Mesothelial cell of epicardium (in vitro differentiated cells): ENCODE data around the gene RASSF1. TPM values are rescaled to one million over a fixed set of nuclear protein-coding genes. Genes with fewer than 3 reads are reported as not detected.

Source experiments
- DNase-seq, 2 experiments: peaks; one replicate each; pipeline ENCODE4 v3.0.0; 2021; ENCODE audit warnings: low spot score in 2 of 2; ENCODE audit not compliant: unreplicated experiment in 2 of 2
- H3K27ac Mint-ChIP-seq: 2 replicates; pipeline ENCODE4 v1.8.0; 2021; ENCODE audit warnings: mixed read lengths
- H3K27me3 Mint-ChIP-seq: 2 replicates; pipeline ENCODE4 v1.8.0; 2021; ENCODE audit warnings: low read depth, mixed read lengths
- H3K36me3 Mint-ChIP-seq: 2 replicates; pipeline ENCODE4 v1.8.0; 2021; ENCODE audit warnings: mixed read lengths
- H3K4me1 Mint-ChIP-seq: 2 replicates; pipeline ENCODE4 v1.8.0; 2021; ENCODE audit warnings: mixed read lengths
- H3K4me3 Mint-ChIP-seq: 2 replicates; pipeline ENCODE4 v1.8.0; 2021; ENCODE audit warnings: mild to moderate bottlenecking, moderate library complexity, mixed read lengths
- H3K9me3 Mint-ChIP-seq: 2 replicates; pipeline ENCODE4 v1.8.0; 2021; ENCODE audit warnings: mixed read lengths
- total RNA-seq: library from RNA; stranded (reverse); gene quantifications from 3 replicates; pipeline ENCODE4 v1.2.1, GENCODE V29; 2021
- TF ChIP-seq, protein P1 (sequence below): fragments of 200-600 bp; sonication (generic); IDR thresholded peaks from one replicate; pipeline ENCODE4 v1.5.0; 2021; ENCODE audit warnings: antibody characterized with exemption; ENCODE audit not compliant: unreplicated experiment

The RASSF1 gene
- total RNA-seq, 1 donor from 2014 or later: 15.4 TPM

DNA sequence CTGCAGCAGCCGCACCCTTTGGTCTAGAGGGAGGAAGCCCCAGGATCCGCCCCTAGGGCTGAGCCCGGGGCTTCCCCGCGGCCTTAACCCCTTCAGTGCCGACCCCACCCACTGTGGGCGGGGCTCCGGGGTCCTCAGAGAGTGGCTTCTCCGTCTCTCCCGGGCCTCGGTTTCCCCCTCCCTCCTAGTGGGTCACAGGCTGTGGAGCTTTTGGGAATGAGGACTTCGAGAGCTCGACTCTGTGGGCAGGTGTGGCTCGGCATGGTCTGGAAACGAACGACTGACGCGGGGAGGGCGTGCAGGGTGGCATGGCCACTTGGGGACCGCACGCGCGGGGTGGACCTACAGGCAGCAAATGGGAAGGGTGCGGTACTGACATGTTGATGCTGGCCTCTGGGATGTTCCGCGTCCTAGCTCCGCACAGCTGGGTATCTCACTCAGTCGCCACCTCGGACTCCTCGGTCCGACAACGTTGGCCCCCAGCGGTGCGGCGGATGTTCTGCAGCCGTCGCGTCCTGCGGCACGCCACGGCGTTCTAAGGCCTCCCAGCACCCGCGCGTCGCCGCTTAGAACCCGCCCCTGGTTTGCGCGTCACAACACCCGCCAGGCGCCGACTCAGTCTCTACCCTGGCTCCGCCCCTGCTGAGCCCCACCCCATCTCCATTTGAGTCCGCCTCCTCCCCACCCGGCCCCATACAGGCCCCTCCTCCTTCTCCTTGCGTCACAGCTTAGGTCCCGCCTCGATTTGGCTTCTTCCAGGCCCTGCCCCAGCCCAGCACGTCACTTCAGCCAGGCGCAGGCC lies 41.6 kb downstream of the RASSF1 start, which contains the start of the genes HYAL3 and NAA80:
Gene HYAL3 (minus strand): TSS at position 570 of the 802 bp plus-strand sequence. CDS start 3,803 bp downstream, outside the sequence.
Gene NAA80 (minus strand): TSS at position 570 of the 802 bp plus-strand sequence. CDS start 1,942 bp downstream, outside the sequence.
- H3K27ac Mint-ChIP-seq: peak within 1 kb of the TSS; percentile 98
- no peaks in the 10 kb centered on the region for H3K36me3 Mint-ChIP-seq
- DNase-seq: peak; percentile 96 to 98
- H3K9me3 Mint-ChIP-seq: no peaks in the 10 kb centered on the region
- no peaks in the 10 kb centered on the region for H3K27me3 Mint-ChIP-seq
- H3K4me1 Mint-ChIP-seq: peaks cover 26% of the 10 kb centered on the region
- TF ChIP-seq, protein P1, sequence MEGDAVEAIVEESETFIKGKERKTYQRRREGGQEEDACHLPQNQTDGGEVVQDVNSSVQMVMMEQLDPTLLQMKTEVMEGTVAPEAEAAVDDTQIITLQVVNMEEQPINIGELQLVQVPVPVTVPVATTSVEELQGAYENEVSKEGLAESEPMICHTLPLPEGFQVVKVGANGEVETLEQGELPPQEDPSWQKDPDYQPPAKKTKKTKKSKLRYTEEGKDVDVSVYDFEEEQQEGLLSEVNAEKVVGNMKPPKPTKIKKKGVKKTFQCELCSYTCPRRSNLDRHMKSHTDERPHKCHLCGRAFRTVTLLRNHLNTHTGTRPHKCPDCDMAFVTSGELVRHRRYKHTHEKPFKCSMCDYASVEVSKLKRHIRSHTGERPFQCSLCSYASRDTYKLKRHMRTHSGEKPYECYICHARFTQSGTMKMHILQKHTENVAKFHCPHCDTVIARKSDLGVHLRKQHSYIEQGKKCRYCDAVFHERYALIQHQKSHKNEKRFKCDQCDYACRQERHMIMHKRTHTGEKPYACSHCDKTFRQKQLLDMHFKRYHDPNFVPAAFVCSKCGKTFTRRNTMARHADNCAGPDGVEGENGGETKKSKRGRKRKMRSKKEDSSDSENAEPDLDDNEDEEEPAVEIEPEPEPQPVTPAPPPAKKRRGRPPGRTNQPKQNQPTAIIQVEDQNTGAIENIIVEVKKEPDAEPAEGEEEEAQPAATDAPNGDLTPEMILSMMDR: no peak
- peak within 1 kb of the TSS; percentile 95 for H3K4me3 Mint-ChIP-seq

DNA sequence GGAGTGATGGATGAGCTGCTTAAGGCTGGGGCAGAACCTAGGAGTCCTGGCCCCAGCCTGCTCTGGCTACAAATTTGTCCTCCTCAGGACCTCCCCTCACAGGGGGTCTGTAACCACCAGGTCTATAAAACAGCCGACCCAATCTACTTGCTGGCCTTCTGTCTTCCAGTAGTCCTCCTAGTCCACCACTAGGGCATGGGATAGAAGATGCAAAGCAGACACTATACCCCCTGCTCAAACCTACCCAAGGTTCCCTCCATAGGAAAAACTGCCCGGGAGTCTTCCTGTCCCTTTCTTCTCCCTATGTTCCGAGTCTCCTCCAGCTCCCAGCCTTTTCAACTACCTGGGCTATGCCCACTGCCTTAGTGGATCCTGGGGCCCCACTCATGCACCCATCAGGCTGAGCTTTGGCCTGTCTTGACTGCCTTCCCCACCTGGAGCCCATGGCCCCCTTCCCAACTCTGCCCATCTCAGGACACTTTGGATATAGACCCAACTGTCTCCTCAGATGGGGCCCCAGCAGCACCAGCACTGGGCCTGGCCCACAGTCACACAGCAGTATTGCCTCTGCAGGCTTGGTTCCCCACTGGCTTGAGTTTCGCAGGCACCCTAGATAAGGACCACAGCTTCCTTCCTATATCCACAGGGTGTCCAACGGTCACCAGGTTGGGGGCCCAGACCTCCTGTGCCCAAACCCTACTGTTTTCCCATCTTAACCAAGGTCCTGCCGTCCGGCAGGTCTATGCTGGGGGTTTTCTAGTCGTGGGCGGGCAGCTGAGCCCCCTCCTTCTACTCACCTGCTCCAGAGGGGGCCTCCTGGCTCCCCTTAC lies 42.5 kb downstream of the RASSF1 start:
- Mint-ChIP-seq H3K9me3 (no peaks in the 10 kb centered on the region), H3K4me3 (peak overlapping the region; percentile 95), H3K27ac (peak overlapping the region; percentile 21), H3K27me3 (no peaks in the 10 kb centered on the region), H3K36me3 (no peaks in the 10 kb centered on the region), H3K4me1 (peaks cover 26% of the 10 kb centered on the region)
- DNase-seq: no peak
- TF ChIP-seq, protein P1: no peak

DNA sequence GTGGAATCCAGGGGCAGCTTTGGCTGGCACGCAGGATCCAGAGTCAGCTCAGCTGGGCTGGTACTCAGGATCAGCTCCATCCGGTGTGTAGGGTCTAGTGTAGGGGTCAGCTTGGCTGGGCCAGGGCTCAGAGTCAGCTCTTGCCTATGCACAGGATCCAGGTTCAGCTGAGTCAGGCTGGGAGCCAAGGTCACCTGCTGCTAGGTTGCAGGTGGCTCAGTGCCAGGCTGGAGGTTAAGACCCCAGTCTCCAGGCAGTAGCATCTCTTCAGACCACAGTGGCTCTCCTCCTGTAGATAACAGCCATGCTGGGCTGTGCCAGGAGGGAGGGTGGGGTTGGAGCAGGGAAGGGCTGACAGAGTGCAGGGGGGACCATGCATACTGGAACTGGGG lies 43.3 kb downstream of the RASSF1 start:
- H3K4me3 Mint-ChIP-seq: no peak overlapping the region
- H3K9me3 Mint-ChIP-seq: no peaks in the 10 kb centered on the region
- no peak for DNase-seq
- H3K36me3 Mint-ChIP-seq: no peaks in the 10 kb centered on the region
- H3K4me1 Mint-ChIP-seq: peaks cover 25% of the 10 kb centered on the region
- TF ChIP-seq, protein P1: no peak
- H3K27ac Mint-ChIP-seq: no peak overlapping the region
- H3K27me3 Mint-ChIP-seq: no peaks in the 10 kb centered on the region

DNA sequence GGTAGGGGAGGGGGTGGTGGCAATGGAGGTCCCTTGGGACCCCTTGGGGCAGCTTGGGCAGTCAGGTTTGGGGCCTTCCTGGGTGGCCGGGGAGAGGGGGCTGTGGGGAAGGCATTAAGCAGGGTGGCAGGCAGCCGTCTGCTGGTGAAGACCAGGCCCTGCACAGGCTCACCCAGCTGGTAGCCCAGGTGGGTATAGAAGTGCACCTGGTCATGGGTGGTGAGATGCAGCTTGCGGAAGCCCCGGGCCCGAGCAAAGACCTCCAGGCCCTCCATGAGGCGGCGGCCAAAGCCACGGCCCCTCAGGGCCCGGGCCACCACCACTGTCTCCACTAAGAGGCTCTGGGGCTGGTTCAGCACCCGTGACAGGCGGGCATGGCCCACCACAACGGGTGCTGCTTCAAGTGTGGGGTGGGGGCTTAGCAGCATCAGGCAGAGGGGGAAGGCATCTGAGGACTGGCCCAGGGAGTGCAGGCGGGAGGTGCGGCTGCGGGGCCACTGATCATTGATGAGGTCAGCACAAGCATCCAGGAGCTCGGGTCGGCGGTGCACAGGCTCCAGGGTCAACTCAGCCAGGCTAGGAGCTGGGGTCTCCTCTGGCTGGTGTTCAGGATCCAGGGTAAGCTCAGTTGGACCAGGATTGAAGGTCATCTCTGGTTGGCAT lies 43.8 kb downstream of the RASSF1 start:
- Mint-ChIP-seq H3K27ac (no peak overlapping the region), H3K4me3 (no peak overlapping the region), H3K36me3 (no peaks in the 10 kb centered on the region), H3K27me3 (no peaks in the 10 kb centered on the region), H3K4me1 (peaks cover 26% of the 10 kb centered on the region), H3K9me3 (no peaks in the 10 kb centered on the region)
- no peak for DNase-seq
- TF ChIP-seq, protein P1: no peak

DNA sequence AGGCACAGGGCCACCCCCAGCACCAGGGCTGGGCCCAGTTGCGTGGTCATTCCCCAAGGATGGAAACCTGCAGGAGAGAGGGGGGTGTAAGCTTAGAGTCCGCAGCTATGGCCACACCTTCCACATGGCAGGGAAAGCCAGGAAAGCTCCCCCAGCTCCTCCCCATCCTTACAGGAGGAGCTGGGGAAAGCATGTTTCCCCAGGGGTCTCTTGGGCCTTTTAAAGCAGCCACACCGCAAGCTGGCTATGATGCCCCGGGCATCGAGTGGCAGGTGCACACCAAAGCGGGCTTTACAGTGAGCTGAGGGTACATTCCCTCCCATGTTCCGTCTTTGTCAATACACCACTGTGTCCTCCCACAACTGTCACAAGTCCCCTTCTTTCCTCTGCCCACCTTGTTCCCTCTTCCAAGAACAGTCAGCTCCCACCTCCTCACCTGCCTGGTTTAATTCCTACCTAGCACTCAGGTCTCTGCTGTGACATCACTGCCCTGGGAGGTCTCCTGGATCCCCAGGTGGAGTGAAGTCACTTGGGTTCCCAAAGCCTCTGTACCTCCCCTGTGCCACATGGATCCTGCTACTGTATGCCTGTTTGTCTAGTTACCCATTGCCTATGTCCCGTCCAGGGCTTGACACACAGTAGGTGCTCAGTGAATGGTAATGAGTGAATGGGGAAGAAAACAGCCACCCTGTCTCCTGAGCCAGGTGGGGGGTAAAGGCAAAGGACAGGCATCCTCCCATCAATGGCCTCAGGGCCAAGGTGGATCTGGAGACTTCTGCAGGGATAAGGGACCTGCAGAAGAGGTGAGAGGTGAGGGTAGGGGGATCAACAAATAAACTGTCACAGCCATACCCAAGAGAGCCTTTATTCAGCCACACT lies 44.8 kb downstream of the RASSF1 start:
- TF ChIP-seq, protein P1: no peak
- Mint-ChIP-seq H3K27me3 (no peaks in the 10 kb centered on the region), H3K4me3 (no peak overlapping the region), H3K4me1 (peaks cover 32% of the 10 kb centered on the region), H3K9me3 (no peaks in the 10 kb centered on the region), H3K27ac (no peak overlapping the region), H3K36me3 (peaks cover 1% of the 10 kb centered on the region)
- DNase-seq: no peak
